Colonic mucosa (tissue), 4 donors: Measurements from ENCODE around the gene PPP1R13B. TPM values are rescaled to one million over a fixed set of nuclear protein-coding genes. Genes with fewer than 3 reads are reported as not detected.

Experiments used
- DNase-seq: peaks from one replicate; pipeline ENCODE4 v3.0.0-alpha.2; 2020
- H3K27ac ChIP-seq: fragments of 200-600 bp; one replicate; pipeline ENCODE4 v1.8.0; 2021
- H3K27me3 ChIP-seq: fragments of 200-600 bp; one replicate; pipeline ENCODE4 v1.8.0; 2021
- H3K36me3 ChIP-seq: fragments of 200-600 bp; one replicate; pipeline ENCODE4 v1.8.0; 2021
- H3K4me1 ChIP-seq: fragments of 200-600 bp; one replicate; pipeline ENCODE4 v1.8.0; 2021; ENCODE audit warnings: mild to moderate bottlenecking
- H3K4me3 ChIP-seq: fragments of 200-600 bp; one replicate; pipeline ENCODE4 v1.8.0; 2021
- H3K9ac ChIP-seq, 2 donors: one replicate each; pipeline ENCODE4 v1.7.0; 2013; ENCODE audit warnings: control low read depth in 2 of 2, low read depth in 2 of 2, low read length in 2 of 2
- H3K9me3 ChIP-seq: fragments of 200-600 bp; one replicate; pipeline ENCODE4 v1.8.0; 2021
- CTCF ChIP-seq: fragments of 200-600 bp; IDR thresholded peaks from one replicate; pipeline ENCODE4 v1.8.0; 2022; ENCODE audit warnings: antibody characterized with exemption, mild to moderate bottlenecking
- intact Hi-C: fragments of 100-400 bp; cut with DNase I; formaldehyde crosslinking; loops from one replicate; pipeline ENCODE4 v1.14.1; 2022
- total RNA-seq, 2 donors: library from RNA; stranded (reverse); fragmentation: NEBNext Ultra II Directional in 1 of 2; extraction: Animal tissue kit (Norgen Biotek cat#: 25700) in 1 of 2; gene quantifications; one replicate each; pipeline ENCODE4 v1.2.1, GENCODE V29; 2021
- donor health status: healthy.
- donor health status: DM: no; HTN: no; CAD: no.
- donor health status: DM: no; HTN: no; CAD: no.

The PPP1R13B gene
- total RNA-seq, 2 donors from 2014 or later: 41.1 to 48.3 TPM

- intact Hi-C loops: no loop called here
- Histone ChIP-seq H3K4me1 (no peaks in the 10 kb centered on the region), H3K36me3 (no peaks in the 10 kb centered on the region), H3K4me3 (no peak overlapping the region), H3K9ac (no peak overlapping the region), H3K27me3 (no peaks in the 10 kb centered on the region), H3K9me3 (no peaks in the 10 kb centered on the region), H3K27ac (no peak overlapping the region)
- peak; percentile 15 for DNase-seq
- no peak for TF ChIP-seq CTCF
These were observed 14.3 kb upstream of the PPP1R13B start for GRCh38 chr14:103861413-103862392.

GRCh38 chr14:103859416-103860202 lies 12.2 kb upstream of the PPP1R13B start:
- intact Hi-C loops: no loop called here
- H3K27ac ChIP-seq: no peak overlapping the region
- H3K4me1 ChIP-seq: no peaks in the 10 kb centered on the region
- H3K4me3 ChIP-seq: no peak overlapping the region
- DNase-seq: peak; percentile 15
- H3K9ac ChIP-seq: no peak overlapping the region
- no peaks in the 10 kb centered on the region for H3K9me3 ChIP-seq
- no peaks in the 10 kb centered on the region for H3K36me3 ChIP-seq
- no peak for TF ChIP-seq CTCF
- no peaks in the 10 kb centered on the region for H3K27me3 ChIP-seq

- Histone ChIP-seq H3K4me3 (no peak overlapping the region), H3K27ac (no peak overlapping the region), H3K9ac (no peak overlapping the region), H3K9me3 (no peaks in the 10 kb centered on the region), H3K4me1 (no peaks in the 10 kb centered on the region), H3K36me3 (no peaks in the 10 kb centered on the region), H3K27me3 (no peaks in the 10 kb centered on the region)
- no peak for DNase-seq
- TF ChIP-seq CTCF: no peak
- intact Hi-C loops: no loop called here
These were observed 10.8 kb upstream of the PPP1R13B start for GRCh38 chr14:103858063-103858781.

- Histone ChIP-seq H3K36me3 (no peaks in the 10 kb centered on the region), H3K4me1 (no peaks in the 10 kb centered on the region), H3K4me3 (no peak overlapping the region), H3K9ac (no peak overlapping the region), H3K9me3 (no peaks in the 10 kb centered on the region), H3K27ac (no peak overlapping the region), H3K27me3 (no peaks in the 10 kb centered on the region)
- no peak for DNase-seq
- TF ChIP-seq CTCF: no peak
- intact Hi-C loops: no loop called here
These were observed 9.9 kb upstream of the PPP1R13B start for GRCh38 chr14:103857256-103857655.

- intact Hi-C loops: no loop called here
- TF ChIP-seq CTCF: no peak
- no peak overlapping the region for H3K27ac ChIP-seq
These were observed 9.2 kb upstream of the PPP1R13B start for GRCh38 chr14:103856607-103857006.

More at GRCh38 chr14:103856607-103857006, 9.2 kb upstream of the PPP1R13B start:
- H3K4me1 ChIP-seq: no peaks in the 10 kb centered on the region
- no peaks in the 10 kb centered on the region for H3K27me3 ChIP-seq
- no peaks in the 10 kb centered on the region for H3K36me3 ChIP-seq
- H3K9ac ChIP-seq: no peak overlapping the region
- H3K4me3 ChIP-seq: no peak overlapping the region
- H3K9me3 ChIP-seq: no peaks in the 10 kb centered on the region
- no peak for DNase-seq
